Loucy (cell line): ENCODE data around the gene HIGD2A.

ENCODE experiments used
- H2AFZ ChIP-seq: fragments of 200-600 bp; sonication (generic); 2 replicates; pipeline ENCODE4 v1.6.0; 2016; ENCODE audit warnings: antibody characterized with exemption, mild to moderate bottlenecking, low read length, moderate library complexity
- H3F3A ChIP-seq: fragments of 200-600 bp; 2 replicates; pipeline ENCODE4 v1.6.0; 2016; ENCODE audit warnings: antibody characterized with exemption, low read depth, mild to moderate bottlenecking
- H3K27me3 ChIP-seq: fragments of 200-600 bp; sonication (generic); 2 replicates; pipeline ENCODE4 v1.6.1; 2014; ENCODE audit warnings: low read length, mild to moderate bottlenecking; ENCODE audit not compliant: insufficient read depth, poor library complexity, severe bottlenecking
- H3K36me3 ChIP-seq: fragments of 200-600 bp; sonication (generic); 2 replicates; pipeline ENCODE4 v1.6.1; 2016; ENCODE audit warnings: low read length; ENCODE audit not compliant: insufficient read depth
- H3K4me1 ChIP-seq: fragments of 200-600 bp; sonication (generic); 2 replicates; pipeline ENCODE4 v1.5.1; 2014; ENCODE audit warnings: low read length, mild to moderate bottlenecking; ENCODE audit not compliant: insufficient read depth, poor library complexity, severe bottlenecking
- H3K4me2 ChIP-seq: fragments of 200-600 bp; sonication (generic); 2 replicates; pipeline ENCODE4 v1.6.0; 2014; ENCODE audit warnings: antibody characterized with exemption, low read length, low read depth, mild to moderate bottlenecking; ENCODE audit not compliant: poor library complexity, severe bottlenecking
- H3K4me3 ChIP-seq: fragments of 200-600 bp; sonication (generic); 2 replicates; pipeline ENCODE4 v1.5.1; 2014; ENCODE audit warnings: low read length, mild to moderate bottlenecking, mixed read lengths; ENCODE audit not compliant: poor library complexity, severe bottlenecking
- H3K79me2 ChIP-seq: fragments of 200-600 bp; sonication (generic); 2 replicates; pipeline ENCODE4 v1.6.1; 2014; ENCODE audit warnings: low read length; ENCODE audit not compliant: insufficient read depth
- H3K9ac ChIP-seq: fragments of 200-600 bp; sonication (generic); 2 replicates; pipeline ENCODE4 v1.6.0; 2014; ENCODE audit warnings: mild to moderate bottlenecking, low read depth, low read length, moderate library complexity; ENCODE audit not compliant: poor library complexity, severe bottlenecking
- H3K9me2 ChIP-seq: fragments of 200-600 bp; sonication (generic); replicated peaks from 2 replicates; pipeline ENCODE4 v1.6.1; 2016; ENCODE audit warnings: low read depth, low read length, mixed read lengths
- H3K9me3 ChIP-seq: fragments of 200-600 bp; sonication (generic); 2 replicates; pipeline ENCODE4 v1.6.1; 2014; ENCODE audit warnings: mild to moderate bottlenecking, antibody characterized with exemption, low read length, low read depth; ENCODE audit not compliant: insufficient read depth
- H4K20me1 ChIP-seq: fragments of 200-600 bp; sonication (generic); 2 replicates; pipeline ENCODE4 v1.6.0; 2014; ENCODE audit warnings: antibody characterized with exemption, low read length, mild to moderate bottlenecking; ENCODE audit not compliant: insufficient read depth, poor library complexity, severe bottlenecking
- CTCF ChIP-seq: fragments of 200-600 bp; sonication (generic); conservative IDR thresholded peaks from 2 replicates; pipeline ENCODE4 v1.5.1; 2014; ENCODE audit warnings: mild to moderate bottlenecking, antibody characterized with exemption, low read length
- EZH2phosphoT487 ChIP-seq: fragments of 200-600 bp; IDR thresholded peaks from 2 replicates; pipeline ENCODE4 v1.6.1; 2018; ENCODE audit warnings: antibody characterized with exemption, mild to moderate bottlenecking, moderate library complexity, borderline replicate concordance

HIGD2A gene

DNA sequence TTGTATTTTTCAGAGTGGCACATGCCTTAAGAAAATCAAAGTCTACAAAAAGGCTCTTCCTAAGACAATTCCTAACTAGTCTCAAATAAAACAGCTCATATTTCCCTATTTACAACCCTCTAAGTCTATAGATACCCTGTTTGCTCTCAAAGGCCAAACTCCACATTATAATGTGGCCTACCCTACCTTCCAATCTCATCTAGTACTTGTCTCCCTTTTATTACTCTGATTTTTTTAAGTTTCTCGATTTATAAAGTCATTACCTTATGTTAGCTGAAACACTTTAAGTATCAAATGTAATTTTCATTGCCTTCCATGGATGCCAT lies 46.4 kb upstream of the HIGD2A start:
- TF ChIP-seq CTCF, result no peak
- TF ChIP-seq EZH2phosphoT487, result no peak
- no peaks in the 10 kb centered on the region for H4K20me1 ChIP-seq
- no peaks in the 10 kb centered on the region for H3K27me3 ChIP-seq
- no peak overlapping the region for H3K4me3 ChIP-seq
- H3K9me2 ChIP-seq, result no peaks in the 10 kb centered on the region
- no peaks in the 10 kb centered on the region for H3F3A ChIP-seq
- H3K4me2 ChIP-seq, result no peak overlapping the region
- no peaks in the 10 kb centered on the region for H3K9me3 ChIP-seq
- peaks cover 12% of the 10 kb centered on the region; the same call in 1 of the 2 replicates for H3K36me3 ChIP-seq
- H3K9ac ChIP-seq, result no peak overlapping the region
- H2AFZ ChIP-seq, result no peak overlapping the region
- no peaks in the 10 kb centered on the region for H3K4me1 ChIP-seq
- no peaks in the 10 kb centered on the region for H3K79me2 ChIP-seq

GRCh38 chr5:176342766-176343458 lies 45.6 kb upstream of the HIGD2A start:
- Histone ChIP-seq H3K9ac (no peak overlapping the region), H3K9me2 (no peaks in the 10 kb centered on the region), H3F3A (no peaks in the 10 kb centered on the region), H4K20me1 (no peaks in the 10 kb centered on the region), H3K4me3 (no peak overlapping the region), H3K79me2 (no peaks in the 10 kb centered on the region), H3K36me3 (peaks cover 18% of the 10 kb centered on the region; the same call in 1 of the 2 replicates), H3K9me3 (no peaks in the 10 kb centered on the region), H2AFZ (no peak overlapping the region), H3K4me1 (no peaks in the 10 kb centered on the region), H3K4me2 (no peak overlapping the region), H3K27me3 (no peaks in the 10 kb centered on the region)
- TF ChIP-seq CTCF, result no peak

DNA sequence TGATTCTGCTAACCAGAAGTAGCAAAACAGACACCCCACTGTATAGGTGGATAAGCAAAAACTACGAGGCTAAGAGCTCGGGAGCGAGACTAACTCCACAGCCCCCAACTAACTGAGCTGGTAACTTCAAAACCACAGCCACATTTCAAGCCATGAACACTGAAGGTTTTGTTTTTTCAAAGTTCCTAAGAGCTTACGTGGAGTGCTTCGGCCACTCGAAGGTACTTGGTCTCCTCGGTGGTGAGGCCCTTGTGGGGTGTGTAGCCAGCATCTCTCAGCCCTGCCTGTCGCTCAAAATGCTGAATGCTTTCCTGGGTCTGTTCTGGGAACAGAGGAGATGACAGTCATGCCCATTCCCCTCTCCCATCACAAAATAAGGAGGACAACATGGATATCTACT lies 38.1 kb upstream of the HIGD2A start:
- Histone ChIP-seq H3K9me2 (no peaks in the 10 kb centered on the region), H3K4me1 (no peaks in the 10 kb centered on the region), H3K9me3 (no peaks in the 10 kb centered on the region), H3K4me3 (no peak overlapping the region), H3F3A (no peaks in the 10 kb centered on the region), H2AFZ (no peak overlapping the region), H3K79me2 (peaks cover 12% of the 10 kb centered on the region; the same call in 1 of the 2 replicates), H3K4me2 (no peak overlapping the region), H3K9ac (no peak overlapping the region), H3K27me3 (no peaks in the 10 kb centered on the region), H4K20me1 (peaks cover 2% of the 10 kb centered on the region), H3K36me3 (peaks cover 58% of the 10 kb centered on the region; the same call in 1 of the 2 replicates)
- no peak for TF ChIP-seq EZH2phosphoT487
- no peak for TF ChIP-seq CTCF
